HCT116 (cell line): ENCODE data around the gene CECR2.

ENCODE experiments used
- CBX3 ChIP-seq: IDR thresholded peaks from 2 replicates; pipeline ENCODE4 v1.6.1; 2012; ENCODE audit warnings: low read depth
- CTCF ChIP-seq, 3 experiments: fragments of 200-600 bp in 1 of 3; sonication (generic) in 1 of 3; IDR thresholded peaks in 2 of 3; conservative IDR thresholded peaks in 1 of 3; 2 replicates each; pipeline ENCODE4 v1.5.1; 2012 to 2017; ENCODE audit warnings: low read depth in 2 of 3, low read length in 2 of 3, antibody characterized with exemption in 1 of 3, borderline replicate concordance in 1 of 3, control low read depth in 1 of 3, mild to moderate bottlenecking in 1 of 3, mixed read lengths in 1 of 3, mixed run types in 1 of 3, moderate library complexity in 1 of 3; ENCODE audit not compliant: insufficient read depth in 1 of 3
- EZH2phosphoT487 ChIP-seq: fragments of 200-600 bp; IDR thresholded peaks from 2 replicates; pipeline ENCODE4 v1.6.1; 2018; ENCODE audit warnings: antibody characterized with exemption, borderline replicate concordance
- POLR2A ChIP-seq: IDR thresholded peaks from 2 replicates; pipeline ENCODE4 v1.7.0; 2011; ENCODE audit warnings: borderline replicate concordance; ENCODE audit not compliant: insufficient read depth, insufficient read length; ENCODE audit errors: extremely low read depth
- REST ChIP-seq: IDR thresholded peaks from 2 replicates; pipeline ENCODE4 v1.6.1; 2012; ENCODE audit warnings: low read depth
- SIN3A ChIP-seq: IDR thresholded peaks from 2 replicates; pipeline ENCODE4 v1.6.1; 2012; ENCODE audit warnings: low read depth
- SP1 ChIP-seq: IDR thresholded peaks from 2 replicates; pipeline ENCODE4 v1.6.1; 2012; ENCODE audit warnings: low read depth
- ZBTB33 ChIP-seq: IDR thresholded peaks from 2 replicates; pipeline ENCODE4 v1.6.1; 2011; ENCODE audit warnings: mild to moderate bottlenecking, low read length, moderate library complexity; ENCODE audit not compliant: insufficient replicate concordance; ENCODE audit errors: extremely low read depth
- ZFX ChIP-seq: fragments of 450-650 bp; IDR thresholded peaks from 2 replicates; pipeline ENCODE4 v1.6.1; 2017

- no peak for TF ChIP-seq ZBTB33
- TF ChIP-seq REST: no peak
- no peak for TF ChIP-seq SIN3A
- no peak for TF ChIP-seq CTCF (IDR thresholded peaks at IDR 0.05 in 2 of 3, conservative IDR thresholded peaks at IDR 0.05 in 1 of 3; ENCODE audit: borderline replicate concordance in 1 of 3, insufficient read depth in 1 of 3, low read depth in 2 of 3, low read length in 2 of 3)
- TF ChIP-seq EZH2phosphoT487: no peak
- no peak for TF ChIP-seq CBX3
- no peak for TF ChIP-seq POLR2A
- no peak for TF ChIP-seq SP1
- no peak for TF ChIP-seq ZFX
These were observed 38.4 kb downstream of the CECR2 start for GRCh38 chr22:17407643-17408042.
